Tibial nerve (tissue), 4 donors: ENCODE data around the gene MRGPRX4. TPM values are rescaled to one million over a fixed set of nuclear protein-coding genes. Genes with fewer than 3 reads are reported as not detected.

Source experiments
- DNase-seq, 2 donors: peaks; one replicate each; pipeline ENCODE4 v3.0.0-alpha.2; 2019; ENCODE audit warnings: low spot score in 2 of 2
- H3K27ac ChIP-seq, 4 donors: fragments of 200-600 bp; sonication (generic) in 3 of 4; one replicate each; pipeline ENCODE4 v1.5.1; 2017 to 2019; ENCODE audit warnings: mild to moderate bottlenecking in 1 of 4
- H3K27me3 ChIP-seq, 2 donors: fragments of 200-600 bp; sonication (generic) in 1 of 2; one replicate each; pipeline versions ENCODE4 v1.5.1 to v1.6.0; 2017 to 2019
- H3K36me3 ChIP-seq, 3 donors: fragments of 200-600 bp; sonication (generic); one replicate each; pipeline ENCODE4 v1.5.1; 2018 to 2019
- H3K4me1 ChIP-seq, 4 donors: fragments of 200-600 bp; sonication (generic) in 3 of 4; one replicate each; pipeline ENCODE4 v1.5.1; 2017 to 2019
- H3K4me3 ChIP-seq, 4 donors: fragments of 200-600 bp; sonication (generic) in 3 of 4; one replicate each; pipeline ENCODE4 v1.5.1; 2017 to 2019; ENCODE audit warnings: mild to moderate bottlenecking in 1 of 4, moderate library complexity in 1 of 4
- H3K9me3 ChIP-seq, 4 donors: fragments of 200-600 bp; sonication (generic) in 3 of 4; one replicate each; pipeline ENCODE4 v1.5.1; 2017 to 2019
- CTCF ChIP-seq, 5 experiments: fragments of 200-600 bp in 3 of 5; fragments of 450-650 bp in 2 of 5; sonication (generic) in 3 of 5; IDR thresholded peaks; one replicate each; pipeline ENCODE4 v1.5.1; 2016 to 2019; ENCODE audit warnings: antibody characterized with exemption in 5 of 5, mild to moderate bottlenecking in 3 of 5, moderate library complexity in 2 of 5
- EP300 ChIP-seq, 2 donors: sonication (generic); formaldehyde crosslinking; IDR thresholded peaks; one replicate each; pipeline ENCODE4 v1.6.1; 2017; ENCODE audit warnings: antibody characterized with exemption in 2 of 2, mild to moderate bottlenecking in 1 of 2
- POLR2A ChIP-seq, 2 donors: fragments of 450-650 bp; IDR thresholded peaks; one replicate each; pipeline ENCODE4 v1.6.1; 2017; ENCODE audit warnings: antibody characterized with exemption in 2 of 2, mild to moderate bottlenecking in 2 of 2, moderate library complexity in 2 of 2
- WGBS, 2 donors: methylation state at CpG; one replicate each; pipeline ENCODE4 v1.1.5; 2018; 5-methylcytosine and 5-hydroxymethylcytosine counted together
- total RNA-seq, 4 donors: library from RNA; depleted of rRNA; stranded (reverse); fragments of >200 nt; gene quantifications; one replicate each; pipeline ENCODE4 v1.1.0, GENCODE V29; 2016

Gene MRGPRX4
- total RNA-seq, 4 donors from 2014 or later = not detected

GRCh38 chr11:18144243-18144642 lies 28.4 kb upstream of the MRGPRX4 start:
- Histone ChIP-seq H3K27me3 (no peaks in the 10 kb centered on the region), H3K27ac (no peak overlapping the region), H3K4me1 (no peaks in the 10 kb centered on the region), H3K36me3 (no peaks in the 10 kb centered on the region), H3K9me3 (no peaks in the 10 kb centered on the region), H3K4me3 (no peak overlapping the region)
- WGBS, 2 donors = 76% methylated on average over 5 of the region's 5 CpGs
- TF ChIP-seq EP300 (IDR thresholded peaks at IDR 0.05) (no peak), CTCF (IDR thresholded peaks at IDR 0.05) (no peak), POLR2A (IDR thresholded peaks at IDR 0.05) (no peak)
- no peak for DNase-seq

- Histone ChIP-seq H3K9me3 (no peaks in the 10 kb centered on the region), H3K36me3 (no peaks in the 10 kb centered on the region), H3K4me1 (no peaks in the 10 kb centered on the region), H3K27me3 (no peaks in the 10 kb centered on the region), H3K4me3 (no peak overlapping the region), H3K27ac (no peak overlapping the region)
- TF ChIP-seq POLR2A (IDR thresholded peaks at IDR 0.05) = no peak
- TF ChIP-seq EP300 (IDR thresholded peaks at IDR 0.05) = no peak
- no peak for TF ChIP-seq CTCF (IDR thresholded peaks at IDR 0.05)
- 61 to 67% methylated on average over 2 of the region's 2 CpGs for WGBS, 2 donors
- no peak for DNase-seq
Observed at GRCh38 chr11:18145025-18145424, 27.6 kb upstream of the MRGPRX4 start.

GRCh38 chr11:18145837-18146236 lies 26.8 kb upstream of the MRGPRX4 start:
- DNase-seq = no peak
- no peaks in the 10 kb centered on the region for H3K27me3 ChIP-seq
- no peak for TF ChIP-seq POLR2A (IDR thresholded peaks at IDR 0.05)
- no peak for TF ChIP-seq EP300 (IDR thresholded peaks at IDR 0.05)
- no peak for TF ChIP-seq CTCF (IDR thresholded peaks at IDR 0.05)
- no peak overlapping the region for H3K4me3 ChIP-seq
- no peak overlapping the region for H3K27ac ChIP-seq
- H3K9me3 ChIP-seq = no peaks in the 10 kb centered on the region
- H3K4me1 ChIP-seq = no peaks in the 10 kb centered on the region
- 62 to 64% methylated on average over 3 of the region's 3 CpGs for WGBS, 2 donors
- no peaks in the 10 kb centered on the region for H3K36me3 ChIP-seq

GRCh38 chr11:18151581-18151980 lies 21.1 kb upstream of the MRGPRX4 start:
- H3K27ac ChIP-seq = no peak overlapping the region
- DNase-seq = no peak
- no peaks in the 10 kb centered on the region for H3K9me3 ChIP-seq
- H3K4me3 ChIP-seq = no peak overlapping the region
- WGBS, 2 donors = 87 to 89% methylated on average over 3 of the region's 3 CpGs
- H3K27me3 ChIP-seq = no peaks in the 10 kb centered on the region
- TF ChIP-seq CTCF (IDR thresholded peaks at IDR 0.05) (no peak), POLR2A (IDR thresholded peaks at IDR 0.05) (no peak), EP300 (IDR thresholded peaks at IDR 0.05) (no peak)
- no peaks in the 10 kb centered on the region for H3K4me1 ChIP-seq
- no peaks in the 10 kb centered on the region for H3K36me3 ChIP-seq

GRCh38 chr11:18168372-18168771 lies 4.3 kb upstream of the MRGPRX4 start:
- Histone ChIP-seq H3K27me3 (no peaks in the 10 kb centered on the region), H3K4me3 (no peak overlapping the region), H3K9me3 (no peaks in the 10 kb centered on the region), H3K4me1 (no peaks in the 10 kb centered on the region), H3K36me3 (no peaks in the 10 kb centered on the region), H3K27ac (no peak overlapping the region)
- WGBS, 2 donors = 53 to 64% methylated on average over 1 of the region's 1 CpG
- TF ChIP-seq CTCF (IDR thresholded peaks at IDR 0.05) = no peak
- no peak for TF ChIP-seq EP300 (IDR thresholded peaks at IDR 0.05)
- TF ChIP-seq POLR2A (IDR thresholded peaks at IDR 0.05) = no peak
- DNase-seq = no peak
